SK-N-SH treated with all-trans-retinoic acid at 6 μM for 48 hours (cell line): ENCODE data around the gene OR52L1.

Experiments
- ATAC-seq: fragments of 200-7000 bp; cut with Tn5 transposase; 3 replicates; pipeline ENCODE4 v1.9.1; 2020; ENCODE audit warnings: mild to moderate bottlenecking, moderate library complexity
- ARNTL ChIP-seq: fragments of 450-650 bp; formaldehyde crosslinking; IDR thresholded peaks from 2 replicates; pipeline ENCODE4 v1.5.0; 2020; ENCODE audit warnings: low read depth, mild to moderate bottlenecking, moderate library complexity, borderline replicate concordance
- BACH2 ChIP-seq: fragments of 250-450 bp; sonication (Bioruptor Pico); IDR thresholded peaks from 2 replicates; pipeline ENCODE4 v1.9.0; 2021; ENCODE audit warnings: mild to moderate bottlenecking, borderline replicate concordance
- ESRRG ChIP-seq: fragments of 250-450 bp; sonication (Bioruptor Pico); IDR thresholded peaks from 2 replicates; pipeline ENCODE4 v1.6.1; 2021; ENCODE audit warnings: mild to moderate bottlenecking
- GLIS3 ChIP-seq: fragments of 250-450 bp; sonication (Bioruptor Pico); IDR thresholded peaks from 2 replicates; pipeline ENCODE4 v1.5.0; 2020; ENCODE audit warnings: mild to moderate bottlenecking, moderate library complexity
- ISL1 ChIP-seq: fragments of 250-450 bp; sonication (Bioruptor Pico); IDR thresholded peaks from 2 replicates; pipeline ENCODE4 v2.1.2; 2022; ENCODE audit warnings: mild to moderate bottlenecking, moderate library complexity
- OSR1 ChIP-seq: fragments of 250-450 bp; sonication (Bioruptor Pico); IDR thresholded peaks from 2 replicates; pipeline ENCODE4 v1.8.0; 2022; ENCODE audit warnings: moderate library complexity, mild to moderate bottlenecking, inconsistent platforms
- PPARA ChIP-seq: fragments of 250-450 bp; sonication (Bioruptor Pico); IDR thresholded peaks from 2 replicates; pipeline ENCODE4 v1.5.0; 2020; ENCODE audit warnings: mild to moderate bottlenecking, borderline replicate concordance
- RARB ChIP-seq: fragments of 250-450 bp; sonication (Bioruptor Pico); IDR thresholded peaks from 2 replicates; pipeline ENCODE4 v1.8.0; 2021; ENCODE audit warnings: mild to moderate bottlenecking, moderate library complexity
- SNAI2 ChIP-seq: fragments of 250-450 bp; sonication (Bioruptor Pico); IDR thresholded peaks from 2 replicates; pipeline ENCODE4 v1.5.0; 2020; ENCODE audit warnings: mild to moderate bottlenecking, moderate library complexity
- TCF4 ChIP-seq: fragments of 250-450 bp; sonication (Bioruptor Pico); IDR thresholded peaks from 2 replicates; pipeline ENCODE4 v1.8.0; 2021; ENCODE audit warnings: mild to moderate bottlenecking, moderate library complexity, borderline replicate concordance
- TOX ChIP-seq: fragments of 250-450 bp; sonication (Bioruptor Pico); IDR thresholded peaks from 2 replicates; pipeline ENCODE4 v1.8.0; 2021; ENCODE audit warnings: mild to moderate bottlenecking, moderate library complexity, borderline replicate concordance
- ZC3H10 ChIP-seq: fragments of 250-450 bp; sonication (Bioruptor Pico); IDR thresholded peaks from 2 replicates; pipeline ENCODE4 v1.5.1; 2021; ENCODE audit warnings: mild to moderate bottlenecking, moderate library complexity
- ZFP3 ChIP-seq: fragments of 250-450 bp; sonication (Bioruptor Pico); IDR thresholded peaks from 2 replicates; pipeline ENCODE4 v1.5.0; 2020; ENCODE audit warnings: mild to moderate bottlenecking, moderate library complexity
- ZFP30 ChIP-seq: fragments of 450-650 bp; formaldehyde crosslinking; IDR thresholded peaks from 2 replicates; pipeline ENCODE4 v1.5.0; 2022; ENCODE audit warnings: mild to moderate bottlenecking, moderate library complexity
- ZNF565 ChIP-seq: fragments of 450-650 bp; formaldehyde crosslinking; conservative IDR thresholded peaks from 2 replicates; pipeline ENCODE4 v1.5.0; 2020; ENCODE audit warnings: low read depth, mild to moderate bottlenecking, moderate library complexity
- ZNF70 ChIP-seq: fragments of 450-650 bp; formaldehyde crosslinking; IDR thresholded peaks from 2 replicates; pipeline ENCODE4 v1.5.0; 2020; ENCODE audit warnings: mild to moderate bottlenecking, moderate library complexity
- ZNF8 ChIP-seq: fragments of 450-650 bp; formaldehyde crosslinking; IDR thresholded peaks from 2 replicates; pipeline ENCODE4 v1.5.0; 2020; ENCODE audit warnings: mild to moderate bottlenecking, moderate library complexity
- TF ChIP-seq, protein P1 (sequence below): fragments of 250-450 bp; sonication (Bioruptor Pico); IDR thresholded peaks from 2 replicates; pipeline ENCODE4 v1.8.0; 2020; ENCODE audit warnings: mild to moderate bottlenecking, moderate library complexity, borderline replicate concordance
- TF ChIP-seq, protein P2 (sequence below): fragments of 250-450 bp; sonication (Bioruptor Pico); IDR thresholded peaks from 2 replicates; pipeline ENCODE4 v1.5.0; 2020; ENCODE audit warnings: mild to moderate bottlenecking, moderate library complexity
- TF ChIP-seq, protein P3 (sequence below): fragments of 250-450 bp; sonication (Bioruptor Pico); IDR thresholded peaks from 2 replicates; pipeline ENCODE4 v1.5.1; 2021; ENCODE audit warnings: mild to moderate bottlenecking, moderate library complexity
- TF ChIP-seq, protein P4 (sequence below): fragments of 250-450 bp; sonication (Bioruptor Pico); IDR thresholded peaks from 2 replicates; pipeline ENCODE4 v1.8.0; 2021; ENCODE audit warnings: low read depth, mild to moderate bottlenecking, moderate library complexity, borderline replicate concordance
- TF ChIP-seq, protein P5 (sequence below): fragments of 250-450 bp; sonication (Bioruptor Pico); IDR thresholded peaks from 2 replicates; pipeline ENCODE4 v1.5.1; 2020; ENCODE audit warnings: low read depth, mild to moderate bottlenecking, moderate library complexity

The OR52L1 gene

DNA sequence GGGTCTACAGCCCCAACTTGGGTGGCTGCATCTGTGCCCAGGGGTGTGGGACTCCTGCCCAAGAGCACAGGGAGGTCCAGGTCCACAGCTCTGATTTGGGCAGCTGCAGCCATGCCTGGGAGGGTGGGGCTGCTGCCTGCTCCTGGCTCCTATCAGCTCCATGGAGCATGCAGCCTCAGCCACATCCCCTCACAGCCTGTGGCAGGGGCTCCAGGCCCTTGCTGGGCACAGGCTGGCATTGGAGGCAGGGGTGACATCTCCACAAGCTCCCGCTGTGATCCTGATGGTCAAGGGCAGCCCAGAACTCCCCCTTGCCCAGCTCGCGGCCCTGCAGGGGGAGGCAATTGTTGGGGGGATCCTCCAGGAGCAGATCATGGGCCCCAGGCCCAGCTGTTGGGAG lies 26.3 kb upstream of the OR52L1 start:
- no peak for ATAC-seq

DNA sequence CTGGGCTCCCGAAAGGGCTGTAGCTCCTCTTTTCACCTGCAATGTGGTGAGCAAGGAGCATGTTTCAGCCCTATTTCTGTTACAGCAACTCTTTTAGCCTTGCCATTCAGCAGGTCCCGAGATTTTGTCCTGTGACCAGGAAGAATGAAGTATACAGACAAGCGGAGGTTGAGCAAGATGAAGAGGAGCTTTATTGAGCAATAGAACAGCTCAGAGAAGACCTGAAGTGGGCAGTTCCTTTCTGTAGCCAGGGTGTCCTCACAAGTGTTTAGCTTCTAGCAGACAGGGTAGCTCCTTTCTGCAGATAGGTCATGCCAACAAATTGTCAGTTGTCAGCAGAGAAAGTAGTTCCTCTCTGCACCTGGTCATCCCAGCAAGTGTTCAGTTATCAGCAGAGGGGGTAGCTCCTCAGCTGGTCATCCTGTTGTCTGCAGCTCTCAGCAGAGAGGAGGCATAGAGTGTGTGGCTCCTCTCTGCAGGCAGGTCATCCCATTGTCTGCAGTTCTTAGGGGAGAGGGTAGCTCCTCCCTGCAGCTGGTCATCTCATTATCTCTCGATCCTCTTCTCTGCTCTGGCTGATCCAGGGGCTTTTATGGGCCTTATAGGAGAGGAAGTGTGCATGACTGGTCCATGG lies 25.4 kb upstream of the OR52L1 start:
- no peak for TF ChIP-seq TOX
- no peak for TF ChIP-seq SNAI2
- no peak for TF ChIP-seq ISL1
- TF ChIP-seq, protein P1, sequence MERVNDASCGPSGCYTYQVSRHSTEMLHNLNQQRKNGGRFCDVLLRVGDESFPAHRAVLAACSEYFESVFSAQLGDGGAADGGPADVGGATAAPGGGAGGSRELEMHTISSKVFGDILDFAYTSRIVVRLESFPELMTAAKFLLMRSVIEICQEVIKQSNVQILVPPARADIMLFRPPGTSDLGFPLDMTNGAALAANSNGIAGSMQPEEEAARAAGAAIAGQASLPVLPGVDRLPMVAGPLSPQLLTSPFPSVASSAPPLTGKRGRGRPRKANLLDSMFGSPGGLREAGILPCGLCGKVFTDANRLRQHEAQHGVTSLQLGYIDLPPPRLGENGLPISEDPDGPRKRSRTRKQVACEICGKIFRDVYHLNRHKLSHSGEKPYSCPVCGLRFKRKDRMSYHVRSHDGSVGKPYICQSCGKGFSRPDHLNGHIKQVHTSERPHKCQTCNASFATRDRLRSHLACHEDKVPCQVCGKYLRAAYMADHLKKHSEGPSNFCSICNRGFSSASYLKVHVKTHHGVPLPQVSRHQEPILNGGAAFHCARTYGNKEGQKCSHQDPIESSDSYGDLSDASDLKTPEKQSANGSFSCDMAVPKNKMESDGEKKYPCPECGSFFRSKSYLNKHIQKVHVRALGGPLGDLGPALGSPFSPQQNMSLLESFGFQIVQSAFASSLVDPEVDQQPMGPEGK (CRISPR knock-in tag) = no peak
- no peak for TF ChIP-seq ARNTL (CRISPR knock-in tag)
- no peak for TF ChIP-seq OSR1 (CRISPR knock-in tag)
- no peak for TF ChIP-seq ZFP30
- TF ChIP-seq, protein P2, sequence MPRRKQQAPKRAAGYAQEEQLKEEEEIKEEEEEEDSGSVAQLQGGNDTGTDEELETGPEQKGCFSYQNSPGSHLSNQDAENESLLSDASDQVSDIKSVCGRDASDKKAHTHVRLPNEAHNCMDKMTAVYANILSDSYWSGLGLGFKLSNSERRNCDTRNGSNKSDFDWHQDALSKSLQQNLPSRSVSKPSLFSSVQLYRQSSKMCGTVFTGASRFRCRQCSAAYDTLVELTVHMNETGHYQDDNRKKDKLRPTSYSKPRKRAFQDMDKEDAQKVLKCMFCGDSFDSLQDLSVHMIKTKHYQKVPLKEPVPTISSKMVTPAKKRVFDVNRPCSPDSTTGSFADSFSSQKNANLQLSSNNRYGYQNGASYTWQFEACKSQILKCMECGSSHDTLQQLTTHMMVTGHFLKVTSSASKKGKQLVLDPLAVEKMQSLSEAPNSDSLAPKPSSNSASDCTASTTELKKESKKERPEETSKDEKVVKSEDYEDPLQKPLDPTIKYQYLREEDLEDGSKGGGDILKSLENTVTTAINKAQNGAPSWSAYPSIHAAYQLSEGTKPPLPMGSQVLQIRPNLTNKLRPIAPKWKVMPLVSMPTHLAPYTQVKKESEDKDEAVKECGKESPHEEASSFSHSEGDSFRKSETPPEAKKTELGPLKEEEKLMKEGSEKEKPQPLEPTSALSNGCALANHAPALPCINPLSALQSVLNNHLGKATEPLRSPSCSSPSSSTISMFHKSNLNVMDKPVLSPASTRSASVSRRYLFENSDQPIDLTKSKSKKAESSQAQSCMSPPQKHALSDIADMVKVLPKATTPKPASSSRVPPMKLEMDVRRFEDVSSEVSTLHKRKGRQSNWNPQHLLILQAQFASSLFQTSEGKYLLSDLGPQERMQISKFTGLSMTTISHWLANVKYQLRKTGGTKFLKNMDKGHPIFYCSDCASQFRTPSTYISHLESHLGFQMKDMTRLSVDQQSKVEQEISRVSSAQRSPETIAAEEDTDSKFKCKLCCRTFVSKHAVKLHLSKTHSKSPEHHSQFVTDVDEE (CRISPR knock-in tag) = no peak
- TF ChIP-seq ZNF565 = no peak
- no peak for TF ChIP-seq ZNF70 (CRISPR knock-in tag)
- TF ChIP-seq ZFP3 (CRISPR knock-in tag) = no peak
- TF ChIP-seq PPARA (CRISPR knock-in tag) = no peak
- no peak for TF ChIP-seq RARB
- TF ChIP-seq, protein P3, sequence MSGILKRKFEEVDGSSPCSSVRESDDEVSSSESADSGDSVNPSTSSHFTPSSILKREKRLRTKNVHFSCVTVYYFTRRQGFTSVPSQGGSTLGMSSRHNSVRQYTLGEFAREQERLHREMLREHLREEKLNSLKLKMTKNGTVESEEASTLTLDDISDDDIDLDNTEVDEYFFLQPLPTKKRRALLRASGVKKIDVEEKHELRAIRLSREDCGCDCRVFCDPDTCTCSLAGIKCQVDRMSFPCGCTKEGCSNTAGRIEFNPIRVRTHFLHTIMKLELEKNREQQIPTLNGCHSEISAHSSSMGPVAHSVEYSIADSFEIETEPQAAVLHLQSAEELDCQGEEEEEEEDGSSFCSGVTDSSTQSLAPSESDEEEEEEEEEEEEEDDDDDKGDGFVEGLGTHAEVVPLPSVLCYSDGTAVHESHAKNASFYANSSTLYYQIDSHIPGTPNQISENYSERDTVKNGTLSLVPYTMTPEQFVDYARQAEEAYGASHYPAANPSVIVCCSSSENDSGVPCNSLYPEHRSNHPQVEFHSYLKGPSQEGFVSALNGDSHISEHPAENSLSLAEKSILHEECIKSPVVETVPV (CRISPR knock-in tag) = no peak
- no peak for TF ChIP-seq TCF4
- no peak for ATAC-seq

More for the DNA sequence above, 26.3 kb upstream of the OR52L1 start:
- TF ChIP-seq, protein P4, sequence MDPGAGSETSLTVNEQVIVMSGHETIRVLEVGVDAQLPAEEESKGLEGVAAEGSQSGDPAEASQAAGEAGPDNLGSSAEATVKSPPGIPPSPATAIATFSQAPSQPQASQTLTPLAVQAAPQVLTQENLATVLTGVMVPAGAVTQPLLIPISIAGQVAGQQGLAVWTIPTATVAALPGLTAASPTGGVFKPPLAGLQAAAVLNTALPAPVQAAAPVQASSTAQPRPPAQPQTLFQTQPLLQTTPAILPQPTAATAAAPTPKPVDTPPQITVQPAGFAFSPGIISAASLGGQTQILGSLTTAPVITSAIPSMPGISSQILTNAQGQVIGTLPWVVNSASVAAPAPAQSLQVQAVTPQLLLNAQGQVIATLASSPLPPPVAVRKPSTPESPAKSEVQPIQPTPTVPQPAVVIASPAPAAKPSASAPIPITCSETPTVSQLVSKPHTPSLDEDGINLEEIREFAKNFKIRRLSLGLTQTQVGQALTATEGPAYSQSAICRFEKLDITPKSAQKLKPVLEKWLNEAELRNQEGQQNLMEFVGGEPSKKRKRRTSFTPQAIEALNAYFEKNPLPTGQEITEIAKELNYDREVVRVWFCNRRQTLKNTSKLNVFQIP (CRISPR knock-in tag) = no peak
- TF ChIP-seq ZFP30 (no peak), ZFP3 (CRISPR knock-in tag) (no peak), ARNTL (CRISPR knock-in tag) (no peak), PPARA (CRISPR knock-in tag) (no peak), ZNF565 (no peak), ISL1 (no peak), OSR1 (CRISPR knock-in tag) (no peak), BACH2 (CRISPR knock-in tag) (no peak), ZC3H10 (CRISPR knock-in tag) (no peak), ZNF8 (CRISPR knock-in tag) (no peak), GLIS3 (CRISPR knock-in tag) (no peak), ESRRG (no peak), TOX (no peak), RARB (no peak), TCF4 (no peak)
- TF ChIP-seq, protein P5, sequence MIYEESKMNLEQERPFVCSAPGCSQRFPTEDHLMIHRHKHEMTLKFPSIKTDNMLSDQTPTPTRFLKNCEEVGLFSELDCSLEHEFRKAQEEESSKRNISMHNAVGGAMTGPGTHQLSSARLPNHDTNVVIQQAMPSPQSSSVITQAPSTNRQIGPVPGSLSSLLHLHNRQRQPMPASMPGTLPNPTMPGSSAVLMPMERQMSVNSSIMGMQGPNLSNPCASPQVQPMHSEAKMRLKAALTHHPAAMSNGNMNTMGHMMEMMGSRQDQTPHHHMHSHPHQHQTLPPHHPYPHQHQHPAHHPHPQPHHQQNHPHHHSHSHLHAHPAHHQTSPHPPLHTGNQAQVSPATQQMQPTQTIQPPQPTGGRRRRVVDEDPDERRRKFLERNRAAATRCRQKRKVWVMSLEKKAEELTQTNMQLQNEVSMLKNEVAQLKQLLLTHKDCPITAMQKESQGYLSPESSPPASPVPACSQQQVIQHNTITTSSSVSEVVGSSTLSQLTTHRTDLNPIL (CRISPR knock-in tag) = no peak
- TF ChIP-seq, protein P1 (CRISPR knock-in tag) = no peak
- TF ChIP-seq, protein P2 (CRISPR knock-in tag) = no peak
